ENCODE measurements around the gene C12orf54. TPM values are rescaled to one million over a fixed set of nuclear protein-coding genes. Genes with fewer than 3 reads are reported as not detected.

Gene C12orf54
- total RNA-seq, 2 donors from 2014 or later, result not detected

Other genes with a start within 250 kb of the C12orf54 start
- 1 to 10 TPM; 6.4 to 9.2 TPM for gene ZNF641, start 131.6 kb upstream of the C12orf54 start, total RNA-seq
- gene ANP32D, start 9.9 kb upstream of the C12orf54 start, total RNA-seq, result not detected
- not detected for gene OR8S1, start 43.1 kb downstream of the C12orf54 start, total RNA-seq
- not detected for gene LALBA, start 87.5 kb downstream of the C12orf54 start, total RNA-seq
- 10 to 100 TPM; 45.9 to 58.5 TPM for gene KANSL2, start 199.7 kb downstream of the C12orf54 start, total RNA-seq
- 10 to 100 TPM; 72.9 to 88.2 TPM for gene CCNT1, start 234.2 kb downstream of the C12orf54 start, total RNA-seq